Mesenchymal stem cell (in vitro differentiated cells and primary cell): ENCODE measurements around the gene PRKD1.

ENCODE experiments used
- DNase-seq: peaks from one replicate; pipeline ENCODE4 v3.0.0-alpha.2; 2013
- H2AFZ ChIP-seq: one replicate; pipeline ENCODE4 v1.6.1; 2013; ENCODE audit warnings: low read depth, mild to moderate bottlenecking, control low read depth, inconsistent platforms, low read length, moderate library complexity
- H2AK5ac ChIP-seq: 2 replicates; pipeline ENCODE4 v1.6.1; 2013; ENCODE audit warnings: low read length, moderate library complexity, mild to moderate bottlenecking, inconsistent platforms; ENCODE audit not compliant: severe bottlenecking
- H2BK120ac ChIP-seq: one replicate; pipeline ENCODE4 v1.6.1; 2013; ENCODE audit warnings: low read depth, mild to moderate bottlenecking, inconsistent platforms, low read length, moderate library complexity
- H2BK12ac ChIP-seq, 2 experiments: one replicate each; pipeline ENCODE4 v1.6.1; 2013; ENCODE audit warnings: inconsistent platforms in 2 of 2, low read length in 2 of 2, mild to moderate bottlenecking in 2 of 2, moderate library complexity in 2 of 2, control low read depth in 1 of 2
- H2BK15ac ChIP-seq: one replicate; pipeline ENCODE4 v1.6.1; 2013; ENCODE audit warnings: mild to moderate bottlenecking, low read depth, inconsistent platforms; ENCODE audit not compliant: poor library complexity, severe bottlenecking
- H2BK5ac ChIP-seq: 2 replicates; pipeline ENCODE4 v1.6.1; 2013; ENCODE audit warnings: low read depth, mild to moderate bottlenecking, low read length, control low read depth, inconsistent platforms; ENCODE audit not compliant: poor library complexity, severe bottlenecking
- H3K14ac ChIP-seq, 2 experiments: one replicate each; pipeline ENCODE4 v1.6.1; 2013; ENCODE audit warnings: inconsistent platforms in 2 of 2, low read length in 2 of 2, control low read depth in 1 of 2, mild to moderate bottlenecking in 1 of 2, moderate library complexity in 1 of 2
- H3K18ac ChIP-seq, 2 experiments: one replicate each; pipeline ENCODE4 v1.6.1; 2013; ENCODE audit warnings: inconsistent platforms in 2 of 2, low read length in 2 of 2, control low read depth in 1 of 2, low read depth in 1 of 2, mild to moderate bottlenecking in 1 of 2
- H3K23ac ChIP-seq, 2 experiments: one replicate each; pipeline ENCODE4 v1.6.1; 2013; ENCODE audit warnings: inconsistent platforms in 2 of 2, low read length in 2 of 2, mild to moderate bottlenecking in 2 of 2, moderate library complexity in 2 of 2, control low read depth in 1 of 2
- H3K27ac ChIP-seq: 2 replicates; pipeline ENCODE4 v1.5.1; 2013; ENCODE audit warnings: mild to moderate bottlenecking, moderate library complexity, low read length, control low read depth, inconsistent platforms; ENCODE audit not compliant: poor library complexity, severe bottlenecking
- H3K27me3 ChIP-seq, 2 experiments: 2 replicates each; pipeline versions ENCODE4 v1.6.1 to v1.7.0; 2013; ENCODE audit warnings: low read length in 2 of 2, mild to moderate bottlenecking in 2 of 2, moderate library complexity in 2 of 2, control low read depth in 1 of 2, inconsistent platforms in 1 of 2; ENCODE audit not compliant: control insufficient read depth in 1 of 2, insufficient read depth in 1 of 2
- H3K36me3 ChIP-seq, 2 experiments: 2 replicates each; pipeline versions ENCODE4 v1.6.1 to v1.7.0; 2013; ENCODE audit warnings: low read length in 2 of 2, control low read depth in 1 of 2, inconsistent platforms in 1 of 2, low read depth in 1 of 2, mild to moderate bottlenecking in 1 of 2; ENCODE audit not compliant: insufficient read depth in 2 of 2, control insufficient read depth in 1 of 2
- H3K4ac ChIP-seq, 2 experiments: one replicate each; pipeline ENCODE4 v1.6.1; 2013; ENCODE audit warnings: inconsistent platforms in 2 of 2, low read length in 2 of 2, mild to moderate bottlenecking in 2 of 2, moderate library complexity in 2 of 2, control low read depth in 1 of 2, low read depth in 1 of 2
- H3K4me1 ChIP-seq: 2 replicates; pipeline ENCODE4 v1.6.1; 2013; ENCODE audit warnings: low read depth, low read length, control low read depth; ENCODE audit not compliant: control insufficient read depth, insufficient read depth
- H3K4me2 ChIP-seq: 2 replicates; pipeline ENCODE4 v1.6.1; 2013; ENCODE audit warnings: low read length, mild to moderate bottlenecking, inconsistent platforms; ENCODE audit not compliant: poor library complexity, severe bottlenecking
- H3K4me3 ChIP-seq, 2 experiments: 2 replicates each; pipeline versions ENCODE4 v1.5.1 to v1.7.0; 2013; ENCODE audit warnings: low read length in 2 of 2, mild to moderate bottlenecking in 2 of 2, control low read depth in 1 of 2, low read depth in 1 of 2; ENCODE audit not compliant: insufficient read depth in 1 of 2
- H3K79me1 ChIP-seq: replicated peaks from 2 replicates; pipeline ENCODE4 v1.6.1; 2013; ENCODE audit warnings: mild to moderate bottlenecking, control low read depth, low read length, inconsistent platforms; ENCODE audit not compliant: poor library complexity, severe bottlenecking
- H3K9ac ChIP-seq: 2 replicates; pipeline ENCODE4 v1.7.0; 2013; ENCODE audit warnings: mild to moderate bottlenecking, low read length, moderate library complexity
- H3K9me3 ChIP-seq: 2 replicates; pipeline ENCODE4 v1.7.0; 2013; ENCODE audit warnings: mild to moderate bottlenecking, low read length; ENCODE audit not compliant: control insufficient read depth
- H4K8ac ChIP-seq: one replicate; pipeline ENCODE4 v1.6.1; 2013; ENCODE audit warnings: inconsistent platforms, mild to moderate bottlenecking, low read length, moderate library complexity
- H4K91ac ChIP-seq: one replicate; pipeline ENCODE4 v1.6.1; 2013; ENCODE audit warnings: mild to moderate bottlenecking, low read length, inconsistent platforms
- WGBS: methylation state at CpG from one replicate; pipeline ENCODE4 v1.1.7; 2013; ENCODE audit warnings: mixed read lengths; 5-methylcytosine and 5-hydroxymethylcytosine counted together

Gene PRKD1

DNA sequence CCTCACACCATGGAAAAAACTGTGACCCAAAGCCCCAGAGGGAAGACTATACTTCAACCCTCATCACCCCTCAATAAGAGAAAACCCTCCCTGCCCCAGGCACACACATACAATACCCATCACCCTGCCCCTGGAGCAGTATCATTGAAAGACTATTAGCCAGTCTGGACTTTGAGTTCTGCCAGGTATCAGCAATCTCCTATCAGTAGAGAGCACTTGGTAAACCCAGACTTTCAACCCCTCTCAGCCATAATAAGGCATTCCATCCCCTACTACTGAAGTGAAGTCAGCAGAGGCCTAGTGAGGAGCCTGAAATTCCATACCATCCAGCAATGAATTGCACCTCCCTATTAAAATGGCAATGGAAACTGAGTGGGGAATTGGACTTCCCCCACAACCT lies 16.4 kb upstream of the PRKD1 start:
- Histone ChIP-seq H3K27me3 (no peaks in the 10 kb centered on the region), H3K27ac (no peak overlapping the region), H4K8ac (no peak overlapping the region), H3K4me2 (no peak overlapping the region), H3K4me3 (no peak overlapping the region), H2BK120ac (no peak overlapping the region), H2BK15ac (no peak overlapping the region), H2BK12ac (no peak overlapping the region), H3K9me3 (peaks cover 8% of the 10 kb centered on the region), H3K9ac (no peak overlapping the region), H3K4me1 (no peaks in the 10 kb centered on the region), H3K23ac (no peak overlapping the region), H4K91ac (no peak overlapping the region), H3K36me3 (no peaks in the 10 kb centered on the region), H2AK5ac (no peak overlapping the region), H3K14ac (no peak overlapping the region), H3K79me1 (no peaks in the 10 kb centered on the region), H3K4ac (no peak overlapping the region), H2AFZ (no peak overlapping the region), H3K18ac (no peak overlapping the region), H2BK5ac (no peak overlapping the region)
- no peak for DNase-seq

DNA sequence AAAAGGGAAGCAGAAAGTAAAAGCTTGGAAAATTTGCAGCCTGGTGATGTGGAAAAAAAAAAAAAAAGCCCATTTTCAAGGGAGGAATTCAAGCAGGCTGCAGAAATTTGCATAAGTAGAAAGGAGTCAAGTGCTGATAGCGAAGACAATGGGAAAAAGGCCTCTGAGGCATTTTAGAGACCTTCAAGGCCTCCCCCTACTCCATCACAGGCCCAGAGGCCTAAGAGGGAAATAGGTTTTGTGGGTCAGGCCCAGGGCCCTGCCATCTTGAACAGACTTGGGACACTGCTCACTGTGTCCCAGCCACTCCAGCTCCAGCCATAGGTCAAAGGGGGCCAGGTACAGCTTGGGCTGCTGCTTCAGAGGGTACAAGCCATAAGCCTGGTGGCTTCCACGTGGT lies 13.8 kb upstream of the PRKD1 start:
- Histone ChIP-seq H3K9ac (no peak overlapping the region), H2BK12ac (no peak overlapping the region), H3K9me3 (peaks cover 4% of the 10 kb centered on the region), H3K4ac (no peak overlapping the region), H4K91ac (no peak overlapping the region), H3K4me2 (no peak overlapping the region), H2BK5ac (no peak overlapping the region), H3K14ac (no peak overlapping the region), H2BK15ac (no peak overlapping the region), H2BK120ac (no peak overlapping the region), H3K27me3 (no peaks in the 10 kb centered on the region), H4K8ac (no peak overlapping the region), H3K4me3 (no peak overlapping the region), H3K36me3 (no peaks in the 10 kb centered on the region), H3K4me1 (no peaks in the 10 kb centered on the region), H3K23ac (no peak overlapping the region), H3K18ac (no peak overlapping the region), H2AK5ac (no peak overlapping the region), H3K27ac (no peak overlapping the region), H2AFZ (no peak overlapping the region), H3K79me1 (no peaks in the 10 kb centered on the region)
- WGBS: 6% methylated on average over 1 of the region's 2 CpGs
- no peak for DNase-seq

DNA sequence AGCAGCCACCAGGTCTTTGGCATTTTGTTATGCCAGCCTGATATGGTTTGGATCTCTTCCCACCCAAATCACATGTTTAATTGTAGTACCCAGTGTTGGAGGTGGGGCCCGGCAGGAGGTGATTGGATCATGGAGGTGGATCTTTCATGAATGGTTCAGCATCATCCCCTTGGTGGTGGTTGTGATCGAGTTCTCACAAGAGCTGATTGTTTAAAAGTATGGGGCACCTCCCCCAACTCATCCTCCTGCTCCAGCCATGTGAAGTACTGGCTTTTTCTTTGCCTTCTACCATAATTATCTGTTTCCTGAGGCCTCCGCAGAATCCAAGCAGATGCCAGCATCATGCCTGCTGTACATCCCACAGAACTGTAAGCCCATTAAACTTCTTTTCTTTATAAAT lies 12.8 kb upstream of the PRKD1 start:
- Histone ChIP-seq H3K9ac (no peak overlapping the region), H3K27ac (no peak overlapping the region), H3K4me1 (no peaks in the 10 kb centered on the region), H3K4ac (no peak overlapping the region), H3K9me3 (no peaks in the 10 kb centered on the region), H3K27me3 (no peaks in the 10 kb centered on the region), H4K8ac (no peak overlapping the region), H3K14ac (no peak overlapping the region), H4K91ac (no peak overlapping the region), H2BK15ac (no peak overlapping the region), H3K4me2 (no peak overlapping the region), H3K18ac (no peak overlapping the region), H3K79me1 (no peaks in the 10 kb centered on the region), H2BK5ac (no peak overlapping the region), H3K36me3 (no peaks in the 10 kb centered on the region), H2AK5ac (no peak overlapping the region), H2BK12ac (no peak overlapping the region), H3K23ac (no peak overlapping the region), H2BK120ac (no peak overlapping the region), H2AFZ (no peak overlapping the region), H3K4me3 (no peak overlapping the region)
- DNase-seq: no peak
- WGBS: 57% methylated on average over 2 of the region's 3 CpGs

DNA sequence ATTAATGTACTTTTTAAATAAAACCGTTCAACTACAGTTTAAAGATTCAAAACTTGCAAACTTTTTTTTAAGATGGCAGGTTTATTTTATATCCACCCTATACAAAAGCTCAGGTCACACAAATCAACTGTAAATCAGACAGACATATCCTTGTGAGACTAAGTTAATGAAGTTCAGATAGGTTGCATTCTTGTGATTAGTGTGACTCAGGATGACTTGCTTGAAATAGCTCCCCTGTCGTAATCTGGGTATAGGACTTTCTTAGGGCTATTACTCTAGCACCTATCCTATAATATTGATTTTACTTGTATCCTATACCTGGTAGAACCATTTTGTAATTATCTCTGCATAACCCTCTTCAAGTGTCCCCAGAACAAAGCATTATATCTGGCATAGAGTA lies 9.5 kb upstream of the PRKD1 start:
- H3K9ac ChIP-seq: no peak overlapping the region
- H3K27ac ChIP-seq: no peak overlapping the region
- no peak overlapping the region for H3K14ac ChIP-seq
- no peak overlapping the region for H2BK12ac ChIP-seq
- H3K27me3 ChIP-seq: no peaks in the 10 kb centered on the region
- H4K8ac ChIP-seq: no peak overlapping the region
- H3K4me3 ChIP-seq: no peak overlapping the region
- H2BK5ac ChIP-seq: no peak overlapping the region
- no peak overlapping the region for H4K91ac ChIP-seq
- H3K4me2 ChIP-seq: no peak overlapping the region
- no peaks in the 10 kb centered on the region for H3K79me1 ChIP-seq
- no peaks in the 10 kb centered on the region for H3K36me3 ChIP-seq
- H2BK15ac ChIP-seq: no peak overlapping the region
- H3K4me1 ChIP-seq: no peaks in the 10 kb centered on the region
- H2AK5ac ChIP-seq: no peak overlapping the region
- H3K4ac ChIP-seq: no peak overlapping the region
- WGBS: 100% methylated on average over 1 of the region's 2 CpGs
- H2BK120ac ChIP-seq: no peak overlapping the region
- no peak overlapping the region for H3K23ac ChIP-seq
- no peak overlapping the region for H3K18ac ChIP-seq
- no peaks in the 10 kb centered on the region for H3K9me3 ChIP-seq
- no peak for DNase-seq
- H2AFZ ChIP-seq: no peak overlapping the region
